Gastroesophageal sphincter (tissue), 4 donors: Measurements from ENCODE around the gene MTMR10. TPM values are rescaled to one million over a fixed set of nuclear protein-coding genes. Genes with fewer than 3 reads are reported as not detected.

ENCODE experiments used
- ATAC-seq: fragments of 150-250 bp; one replicate; pipeline ENCODE4 v1.9.1; 2016; ENCODE audit warnings: mild to moderate bottlenecking, moderate library complexity
- H3K27ac ChIP-seq, 4 donors: fragments of 200-600 bp; sonication (generic) in 3 of 4; 1 replicate in 3 of 4; 2 replicates in 1 of 4; pipeline ENCODE4 v1.5.1; 2016 to 2019
- H3K27me3 ChIP-seq: fragments of 200-600 bp; sonication (generic); one replicate; pipeline ENCODE4 v1.5.1; 2019
- H3K36me3 ChIP-seq, 2 donors: fragments of 200-600 bp; sonication (generic); one replicate each; pipeline ENCODE4 v1.5.1; 2019; ENCODE audit warnings: control low read depth in 1 of 2
- H3K4me1 ChIP-seq, 3 donors: fragments of 200-600 bp; sonication (generic); 1 replicate in 2 of 3; 2 replicates in 1 of 3; pipeline ENCODE4 v1.5.1; 2016 to 2019; ENCODE audit warnings: control low read depth in 2 of 3
- H3K4me3 ChIP-seq, 2 donors: fragments of 200-600 bp; sonication (generic); one replicate each; pipeline ENCODE4 v1.5.1; 2019; ENCODE audit warnings: mild to moderate bottlenecking in 1 of 2, moderate library complexity in 1 of 2
- H3K9me3 ChIP-seq, 3 donors: fragments of 200-600 bp; sonication (generic); one replicate each; pipeline ENCODE4 v1.5.1; 2017 to 2019; ENCODE audit warnings: control low read depth in 2 of 3
- EP300 ChIP-seq: sonication (generic); formaldehyde crosslinking; IDR thresholded peaks from one replicate; pipeline ENCODE4 v1.6.1; 2017; ENCODE audit warnings: antibody characterized with exemption, mild to moderate bottlenecking
- POLR2A ChIP-seq, 2 donors: fragments of 450-650 bp; IDR thresholded peaks; one replicate each; pipeline ENCODE4 v1.6.1; 2017; ENCODE audit warnings: antibody characterized with exemption in 2 of 2, mild to moderate bottlenecking in 2 of 2, moderate library complexity in 1 of 2
- POLR2AphosphoS5 ChIP-seq: sonication (generic); formaldehyde crosslinking; IDR thresholded peaks from one replicate; pipeline ENCODE4 v1.6.1; 2017; ENCODE audit warnings: antibody characterized with exemption
- WGBS, 2 donors: methylation state at CpG; one replicate each; pipeline ENCODE4 v1.1.5; 2018; ENCODE audit warnings: low coverage in 1 of 2; 5-methylcytosine and 5-hydroxymethylcytosine counted together
- total RNA-seq, 4 donors: library from RNA; depleted of rRNA; stranded (reverse); fragments of >200 nt; gene quantifications; one replicate each; pipeline ENCODE4 v1.1.0, GENCODE V29; 2016
- TF ChIP-seq, protein P1 (sequence below), 4 experiments: fragments of 200-600 bp in 2 of 4; fragments of 450-650 bp in 2 of 4; sonication (generic) in 1 of 4; IDR thresholded peaks; one replicate each; pipeline ENCODE4 v1.5.1; 2017 to 2019; ENCODE audit warnings: antibody characterized with exemption in 4 of 4, mild to moderate bottlenecking in 2 of 4, moderate library complexity in 2 of 4

Gene MTMR10
- total RNA-seq, 4 donors from 2014 or later, result 25.4 to 35.0 (median 32.4) TPM

DNA sequence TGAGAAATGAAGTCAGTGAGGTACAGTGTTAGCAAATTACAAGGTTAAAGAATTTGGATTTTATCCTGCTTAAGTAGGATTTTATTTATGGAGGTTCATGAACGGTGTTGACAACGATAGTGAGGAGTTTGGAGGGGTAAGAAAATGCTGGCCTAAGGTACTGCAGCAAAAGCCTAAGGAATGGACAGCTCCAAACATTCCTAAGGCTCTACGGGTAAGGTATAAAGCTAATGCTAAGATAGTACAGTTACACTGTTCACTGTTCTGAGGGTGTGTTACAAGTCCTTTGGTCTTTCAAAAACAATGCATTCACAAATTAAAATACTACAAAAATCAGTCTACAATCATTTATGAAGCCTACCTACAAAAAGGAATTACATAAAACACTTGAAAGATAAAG lies 7.3 kb downstream of the MTMR10 start:
- H3K36me3 ChIP-seq, result peaks cover 0 to 44% of the 10 kb centered on the region in 2 donors
- H3K4me1 ChIP-seq, result peaks cover 6 to 86% (median 27%) of the 10 kb centered on the region in 3 donors
- H3K27me3 ChIP-seq, result no peaks in the 10 kb centered on the region
- peak overlapping the region in 2 of 4 donors; percentile 34 to 48 for H3K27ac ChIP-seq
- 50 to 68% methylated on average over 3 of the region's 3 CpGs for WGBS, 2 donors
- TF ChIP-seq EP300 (no peak), POLR2AphosphoS5 (no peak)
- TF ChIP-seq, protein P1, sequence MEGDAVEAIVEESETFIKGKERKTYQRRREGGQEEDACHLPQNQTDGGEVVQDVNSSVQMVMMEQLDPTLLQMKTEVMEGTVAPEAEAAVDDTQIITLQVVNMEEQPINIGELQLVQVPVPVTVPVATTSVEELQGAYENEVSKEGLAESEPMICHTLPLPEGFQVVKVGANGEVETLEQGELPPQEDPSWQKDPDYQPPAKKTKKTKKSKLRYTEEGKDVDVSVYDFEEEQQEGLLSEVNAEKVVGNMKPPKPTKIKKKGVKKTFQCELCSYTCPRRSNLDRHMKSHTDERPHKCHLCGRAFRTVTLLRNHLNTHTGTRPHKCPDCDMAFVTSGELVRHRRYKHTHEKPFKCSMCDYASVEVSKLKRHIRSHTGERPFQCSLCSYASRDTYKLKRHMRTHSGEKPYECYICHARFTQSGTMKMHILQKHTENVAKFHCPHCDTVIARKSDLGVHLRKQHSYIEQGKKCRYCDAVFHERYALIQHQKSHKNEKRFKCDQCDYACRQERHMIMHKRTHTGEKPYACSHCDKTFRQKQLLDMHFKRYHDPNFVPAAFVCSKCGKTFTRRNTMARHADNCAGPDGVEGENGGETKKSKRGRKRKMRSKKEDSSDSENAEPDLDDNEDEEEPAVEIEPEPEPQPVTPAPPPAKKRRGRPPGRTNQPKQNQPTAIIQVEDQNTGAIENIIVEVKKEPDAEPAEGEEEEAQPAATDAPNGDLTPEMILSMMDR (IDR thresholded peaks at IDR 0.05), result no peak
- H3K9me3 ChIP-seq, result no peaks in the 10 kb centered on the region
- ATAC-seq, result no peak
- no peak overlapping the region for H3K4me3 ChIP-seq

DNA sequence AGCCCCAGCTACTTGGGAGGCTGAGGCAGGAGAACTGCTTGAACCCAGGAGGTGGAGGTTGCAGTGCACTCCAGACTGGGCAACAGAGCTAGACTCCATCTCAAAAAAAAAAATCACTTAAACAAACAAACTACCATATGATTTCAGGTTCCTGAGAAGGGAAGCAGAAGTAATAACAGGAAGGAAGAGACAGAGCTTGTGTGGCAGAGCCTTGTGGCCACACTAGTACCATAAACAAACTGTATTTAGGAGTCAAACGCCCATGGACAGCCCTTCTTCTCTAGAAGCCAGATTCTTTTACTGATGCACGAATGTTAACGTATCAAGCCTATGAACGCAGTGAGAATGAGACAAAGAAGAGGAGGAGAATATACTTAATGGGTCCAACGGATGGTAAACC lies 12.0 kb downstream of the MTMR10 start:
- no peak for ATAC-seq
- TF ChIP-seq POLR2A (IDR thresholded peaks at IDR 0.05) (no peak), POLR2AphosphoS5 (no peak)
- WGBS, 2 donors, result 79 to 100% methylated on average over 1 to 5 of the region's 5 CpGs
- no peaks in the 10 kb centered on the region for H3K9me3 ChIP-seq
- H3K27me3 ChIP-seq, result no peaks in the 10 kb centered on the region
- peaks cover 0 to 71% (median 4%) of the 10 kb centered on the region in 3 donors for H3K4me1 ChIP-seq
- H3K27ac ChIP-seq, result no peak overlapping the region
- peaks cover 0 to 36% of the 10 kb centered on the region in 2 donors for H3K36me3 ChIP-seq
- H3K4me3 ChIP-seq, result no peak overlapping the region

- Histone ChIP-seq H3K27me3 (no peaks in the 10 kb centered on the region), H3K27ac (no peak overlapping the region), H3K9me3 (no peaks in the 10 kb centered on the region), H3K4me1 (peaks cover 0 to 60% (median 0%) of the 10 kb centered on the region in 3 donors), H3K36me3 (peaks cover 0 to 43% of the 10 kb centered on the region in 2 donors), H3K4me3 (no peak overlapping the region)
- ATAC-seq, result no peak
- TF ChIP-seq, protein P1 (IDR thresholded peaks at IDR 0.05), result no peak
- TF ChIP-seq EP300 (no peak), POLR2AphosphoS5 (no peak), POLR2A (IDR thresholded peaks at IDR 0.05) (no peak)
Observed at GRCh38 chr15:30978328-30978727, 13.1 kb downstream of the MTMR10 start.

GRCh38 chr15:30974112-30974511 lies 17.3 kb downstream of the MTMR10 start:
- TF ChIP-seq POLR2AphosphoS5 (no peak), EP300 (no peak), POLR2A (IDR thresholded peaks at IDR 0.05) (no peak)
- TF ChIP-seq, protein P1 (IDR thresholded peaks at IDR 0.05), result no peak
- Histone ChIP-seq H3K4me3 (no peak overlapping the region), H3K36me3 (peaks cover 0 to 43% of the 10 kb centered on the region in 2 donors), H3K4me1 (peaks cover 0 to 30% (median 0%) of the 10 kb centered on the region in 3 donors), H3K27ac (no peak overlapping the region), H3K9me3 (no peaks in the 10 kb centered on the region), H3K27me3 (no peaks in the 10 kb centered on the region)
- no peak for ATAC-seq
- WGBS, 2 donors, result 87 to 94% methylated on average over 5 of the region's 5 CpGs

- ATAC-seq, result no peak
- no peaks in the 10 kb centered on the region for H3K9me3 ChIP-seq
- no peak overlapping the region for H3K4me3 ChIP-seq
- no peak for TF ChIP-seq POLR2A (IDR thresholded peaks at IDR 0.05)
- TF ChIP-seq EP300, result no peak
- peaks cover 0 to 23% (median 0%) of the 10 kb centered on the region in 3 donors for H3K4me1 ChIP-seq
- H3K27me3 ChIP-seq, result no peaks in the 10 kb centered on the region
- no peak overlapping the region for H3K27ac ChIP-seq
- 87 to 94% methylated on average over 2 to 4 of the region's 4 CpGs for WGBS, 2 donors
- H3K36me3 ChIP-seq, result peaks cover 0 to 43% of the 10 kb centered on the region in 2 donors
Observed at GRCh38 chr15:30973379-30973778, 18.0 kb downstream of the MTMR10 start.

GRCh38 chr15:30969724-30970123 lies 21.7 kb downstream of the MTMR10 start:
- H3K4me3 ChIP-seq, result no peak overlapping the region
- WGBS, 2 donors, result 95 to 100% methylated on average over 2 of the region's 2 CpGs
- H3K36me3 ChIP-seq, result peaks cover 0 to 68% of the 10 kb centered on the region in 2 donors
- TF ChIP-seq POLR2A (IDR thresholded peaks at IDR 0.05) (no peak), POLR2AphosphoS5 (no peak), EP300 (no peak)
- TF ChIP-seq, protein P1 (IDR thresholded peaks at IDR 0.05), result no peak
- H3K4me1 ChIP-seq, result peaks cover 0 to 6% (median 0%) of the 10 kb centered on the region in 3 donors
- ATAC-seq, result no peak
- no peak overlapping the region for H3K27ac ChIP-seq
- no peaks in the 10 kb centered on the region for H3K9me3 ChIP-seq
- H3K27me3 ChIP-seq, result no peaks in the 10 kb centered on the region
